ENCODE measurements around the gene SORCS3.

The SORCS3 gene

DNA sequence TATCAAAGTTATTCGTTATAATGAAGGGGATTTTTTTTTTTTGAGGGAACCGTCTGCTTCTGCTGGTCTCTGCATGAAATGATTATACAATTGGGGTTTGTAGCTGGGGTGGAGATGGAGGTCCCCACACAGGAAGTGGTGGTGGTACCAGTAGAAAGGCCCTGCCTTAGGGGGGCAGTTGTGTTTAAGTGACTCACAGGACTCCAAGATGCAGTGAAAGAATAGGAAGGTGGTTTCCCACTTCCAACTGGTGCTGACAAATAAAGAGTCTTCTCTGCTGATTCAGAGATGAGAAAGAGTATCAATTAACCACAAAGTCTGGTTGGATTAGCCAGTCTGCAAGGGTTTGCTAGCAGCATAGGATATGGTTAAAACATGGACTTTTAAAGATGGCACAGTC lies 376.0 kb downstream of the SORCS3 start:
- peak in 1 of 2 donors; percentile 2 for DNase-seq (ENCODE audit: low read depth in 2 of 2)

DNA sequence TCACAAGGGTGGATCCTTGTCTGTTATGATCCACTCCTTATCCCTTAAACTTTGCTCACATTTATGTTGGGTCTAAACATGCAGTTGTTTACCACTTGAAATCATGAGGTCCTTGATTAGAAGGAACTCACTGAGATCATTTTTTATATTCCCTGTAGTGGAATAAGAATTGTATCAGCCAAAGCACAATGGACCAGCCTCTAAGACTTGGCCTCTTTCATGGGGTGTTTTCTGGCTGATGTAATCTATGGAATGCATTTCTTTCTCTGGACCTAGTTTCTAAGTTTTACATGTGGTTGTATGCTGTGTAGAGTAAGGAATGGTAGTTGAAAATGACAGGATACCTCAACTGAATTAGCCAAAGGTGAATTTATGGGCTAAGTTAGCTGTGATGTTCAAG lies 376.6 kb downstream of the SORCS3 start:
- no peak for DNase-seq (ENCODE audit: low read depth in 2 of 2)

DNA sequence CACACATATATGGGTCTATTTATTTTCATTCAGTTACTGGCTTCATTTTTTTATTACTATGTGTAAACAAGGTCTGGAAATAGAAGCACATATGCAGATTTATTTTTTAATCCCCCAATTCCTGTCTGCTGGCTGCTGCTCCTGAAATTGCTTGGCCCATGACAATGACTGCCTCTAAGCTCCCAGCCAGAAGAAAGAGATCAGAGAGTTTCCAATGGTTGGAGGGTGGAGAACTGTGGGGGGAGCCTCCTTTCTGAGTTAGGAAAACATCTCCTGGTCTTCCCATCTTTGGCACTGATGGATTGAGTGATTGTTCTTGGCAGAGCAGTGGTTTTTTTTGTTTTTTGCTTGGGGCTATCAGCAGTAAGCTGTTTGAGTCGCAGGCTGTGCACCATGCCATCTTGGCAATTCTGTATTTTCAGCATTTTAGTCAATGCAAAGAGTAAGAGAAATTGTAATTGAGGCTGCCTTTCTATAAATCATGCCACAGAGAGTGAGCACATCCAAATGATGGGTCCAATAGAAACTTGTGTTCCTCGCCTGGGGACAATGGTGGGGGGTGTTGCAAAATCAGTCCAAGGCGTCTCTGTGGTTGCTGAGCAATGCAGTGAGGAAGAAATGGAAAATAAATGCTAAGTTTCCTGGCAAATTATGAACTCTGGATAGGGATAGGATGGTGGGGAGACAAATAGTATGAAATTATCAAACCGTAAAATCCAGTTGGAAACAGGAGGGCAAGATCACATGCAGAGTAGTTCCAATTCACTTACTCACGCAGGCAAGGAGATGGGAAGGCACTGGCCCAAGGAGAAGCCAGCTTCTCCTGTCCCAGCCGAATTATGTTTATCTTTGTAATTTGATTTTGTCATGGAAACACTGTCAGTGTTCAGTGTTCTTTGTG lies 382.4 kb downstream of the SORCS3 start:
- no peak for DNase-seq (ENCODE audit: low read depth in 2 of 2)

- no peak for DNase-seq (ENCODE audit: low read depth in 2 of 2)
Measured at GRCh38 chr10:105024184-105024583, 383.1 kb downstream of the SORCS3 start.

GRCh38 chr10:105025092-105025491 lies 384.0 kb downstream of the SORCS3 start:
- no peak for DNase-seq (ENCODE audit: low read depth in 2 of 2)

DNA sequence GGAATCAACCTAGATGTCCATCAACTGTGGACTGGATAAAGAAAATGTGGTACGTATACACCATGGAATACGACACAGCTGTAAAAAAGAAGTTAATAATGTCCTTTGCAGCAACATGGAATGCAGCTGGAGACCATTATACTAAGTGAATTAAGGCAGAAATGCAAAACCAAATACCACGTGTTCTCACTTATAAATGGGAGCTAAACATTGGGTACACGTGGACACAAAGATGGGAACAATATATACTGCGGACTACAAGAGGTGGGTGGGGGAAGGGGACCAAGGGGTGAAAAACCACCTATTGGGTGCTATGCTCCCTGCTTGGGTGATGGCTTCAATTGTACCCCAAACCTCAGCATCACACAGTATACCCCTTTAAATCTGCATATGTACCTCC lies 385.5 kb downstream of the SORCS3 start:
- no peak for DNase-seq (ENCODE audit: low read depth in 2 of 2)

DNA sequence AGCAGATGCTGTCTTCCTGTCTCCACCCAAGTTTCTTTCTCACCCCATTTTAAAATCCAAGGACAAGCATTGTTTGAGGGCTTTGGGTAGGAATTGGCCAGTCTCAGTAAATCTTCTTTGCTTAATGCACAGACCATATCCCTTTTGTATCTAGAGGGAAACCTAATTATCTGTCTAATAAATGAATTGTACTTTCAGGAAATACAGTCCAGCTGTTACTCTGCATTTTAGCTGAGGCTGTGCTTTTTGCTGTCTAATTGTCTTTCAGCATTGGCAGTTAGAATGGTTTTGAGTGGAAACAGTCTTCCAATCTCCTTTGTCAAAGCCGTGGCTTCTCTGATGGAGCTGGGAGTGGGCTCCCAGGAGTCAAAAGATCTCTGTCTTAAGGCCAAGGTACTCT lies 388.2 kb downstream of the SORCS3 start:
- no peak for DNase-seq (ENCODE audit: low read depth in 2 of 2)

DNA sequence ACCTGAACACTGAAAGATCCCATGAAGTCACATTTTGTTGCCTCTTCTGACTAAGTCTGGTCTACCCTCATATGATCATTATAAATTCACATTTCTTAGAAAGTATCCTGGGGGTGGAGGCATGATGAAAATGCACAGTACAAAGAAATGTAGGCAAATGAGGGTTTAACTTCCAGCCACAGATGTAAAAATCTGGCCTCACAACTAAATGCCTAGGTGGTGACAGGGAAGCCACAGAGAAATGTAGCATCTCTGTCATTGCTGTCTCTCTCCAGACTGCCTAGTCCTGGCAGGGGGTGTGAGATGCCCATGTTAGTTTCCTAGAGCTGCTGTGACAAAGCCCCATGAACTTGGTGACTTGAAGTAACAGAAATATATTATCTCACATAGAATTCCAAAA lies 395.9 kb downstream of the SORCS3 start:
- DNase-seq (ENCODE audit: low read depth in 2 of 2) = no peak

- DNase-seq (ENCODE audit: low read depth in 2 of 2) = no peak
Measured at GRCh38 chr10:105041956-105042355, 400.9 kb downstream of the SORCS3 start.

GRCh38 chr10:105042906-105043552 lies 401.9 kb downstream of the SORCS3 start:
- no peak for DNase-seq (ENCODE audit: low read depth in 2 of 2)

DNA sequence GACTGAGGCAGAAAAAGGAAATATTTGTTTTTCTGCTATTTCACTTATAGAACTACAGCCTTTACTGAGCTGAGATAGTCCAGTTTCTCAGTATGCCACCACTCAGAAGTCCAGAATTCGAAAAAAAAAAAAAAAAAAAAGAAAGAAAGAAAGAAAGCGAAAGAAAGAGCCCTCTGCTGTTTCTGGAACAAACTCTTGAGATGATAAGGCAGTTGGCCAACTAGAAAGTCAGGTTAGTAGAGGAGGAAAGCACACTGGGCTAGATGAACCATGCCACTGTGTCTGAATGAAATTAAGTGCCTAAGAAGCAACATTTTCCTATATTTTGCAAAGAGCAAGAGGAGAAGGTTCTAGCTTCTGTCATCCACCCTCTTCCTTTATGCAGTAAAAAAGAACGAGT lies 403.8 kb downstream of the SORCS3 start:
- DNase-seq (ENCODE audit: low read depth in 2 of 2) = no peak

- DNase-seq (ENCODE audit: low read depth in 2 of 2) = no peak
Measured at GRCh38 chr10:105056413-105056812, 415.3 kb downstream of the SORCS3 start.

DNA sequence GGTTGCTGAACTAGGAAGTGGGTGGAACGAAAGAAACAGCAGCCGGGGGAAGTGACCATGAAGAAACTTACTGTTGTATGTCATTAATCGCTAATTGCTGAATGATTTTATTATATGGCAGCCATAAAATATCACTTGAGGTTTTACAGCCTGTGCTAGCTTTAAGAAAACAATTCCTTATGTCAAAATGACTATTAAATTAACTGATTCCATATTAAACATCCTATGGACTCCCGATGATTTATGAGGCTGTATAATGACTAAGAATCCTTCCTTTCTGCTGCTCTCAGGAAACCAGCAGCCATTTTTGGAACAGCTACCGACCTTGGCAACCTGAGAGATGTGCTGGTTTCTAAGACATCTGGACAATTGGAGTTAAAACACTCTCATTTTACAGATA lies 421.9 kb downstream of the SORCS3 start:
- DNase-seq (ENCODE audit: low read depth in 2 of 2) = no peak

DNA sequence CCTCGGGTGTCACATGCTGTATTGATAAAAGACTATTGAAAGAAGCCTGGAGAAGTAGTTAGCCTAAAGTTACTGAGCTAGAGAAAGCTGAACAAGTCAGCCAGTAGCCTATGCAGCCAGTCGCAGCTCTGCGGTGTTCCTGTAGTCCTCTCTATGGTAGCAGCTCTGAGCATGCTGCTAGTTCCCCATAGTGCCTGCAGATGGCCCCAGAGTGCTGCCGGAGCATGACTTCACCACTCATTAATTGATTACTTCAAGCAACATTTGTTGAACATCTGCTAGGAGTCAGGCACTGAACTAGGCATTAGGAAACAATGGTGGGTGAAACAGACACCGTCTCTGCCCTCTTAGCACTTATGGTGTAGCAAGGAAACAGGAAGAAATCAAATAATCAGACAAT lies 422.7 kb downstream of the SORCS3 start:
- peak; percentile 10 to 12 for DNase-seq (ENCODE audit: low read depth in 2 of 2)

DNA sequence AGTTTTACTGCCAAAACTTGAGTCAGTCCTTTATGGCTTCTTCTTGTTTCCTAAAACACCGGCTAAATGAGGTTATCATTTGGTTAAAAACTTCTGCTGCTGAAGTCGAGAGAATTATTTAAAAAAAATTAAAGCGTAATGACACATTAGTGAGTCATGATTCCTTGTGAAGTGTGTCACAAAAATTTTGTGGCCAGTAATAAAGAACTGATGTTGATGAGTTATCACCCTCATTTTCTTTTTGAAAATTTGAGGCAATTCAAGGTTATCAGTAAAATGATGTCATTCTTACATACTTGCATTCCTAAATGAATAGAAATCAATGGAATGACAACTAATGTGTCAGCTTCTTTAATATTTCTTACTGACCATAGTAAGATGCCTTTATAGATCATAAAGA lies 427.4 kb downstream of the SORCS3 start:
- no peak for DNase-seq (ENCODE audit: low read depth in 2 of 2)

DNA sequence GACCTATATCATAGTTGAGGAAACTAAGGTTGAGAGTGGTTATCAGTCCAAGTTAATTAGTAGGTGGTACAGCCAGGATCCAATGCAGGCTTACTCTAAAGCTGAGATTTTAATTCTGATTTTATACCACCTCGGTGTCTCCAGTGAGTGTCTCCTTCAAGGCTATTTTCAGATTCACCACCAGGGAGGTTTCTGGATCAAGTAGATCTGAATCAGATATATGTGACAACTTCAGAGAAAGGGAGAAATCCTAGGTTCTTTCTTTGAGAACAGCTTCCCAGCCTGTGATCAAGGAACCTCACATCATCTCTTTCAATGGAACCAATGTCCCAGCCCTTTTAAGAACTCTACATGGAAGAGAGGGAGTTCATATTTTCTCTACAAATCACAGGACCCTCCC lies 429.2 kb downstream of the SORCS3 start:
- DNase-seq (ENCODE audit: low read depth in 2 of 2) = no peak

DNA sequence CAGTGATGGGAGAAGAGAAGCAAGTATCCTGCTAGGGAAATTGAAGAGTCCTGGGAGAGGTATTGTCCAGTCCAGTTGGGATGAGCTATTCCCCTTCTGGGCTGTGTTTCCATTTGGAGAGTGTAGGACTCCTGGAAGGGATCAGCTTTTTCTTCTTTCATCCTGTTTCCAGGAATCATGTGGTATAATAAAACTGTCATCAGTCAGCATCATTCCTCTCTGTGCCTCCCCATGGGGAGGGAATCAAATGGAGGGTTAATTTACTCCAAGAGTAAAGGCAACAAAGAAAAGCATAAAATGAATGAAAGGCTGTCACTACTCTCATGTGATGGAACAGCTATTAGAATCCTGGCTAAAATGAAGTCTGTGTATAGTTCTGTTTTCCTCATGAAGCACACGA lies 429.9 kb downstream of the SORCS3 start:
- DNase-seq (ENCODE audit: low read depth in 2 of 2) = no peak

DNA sequence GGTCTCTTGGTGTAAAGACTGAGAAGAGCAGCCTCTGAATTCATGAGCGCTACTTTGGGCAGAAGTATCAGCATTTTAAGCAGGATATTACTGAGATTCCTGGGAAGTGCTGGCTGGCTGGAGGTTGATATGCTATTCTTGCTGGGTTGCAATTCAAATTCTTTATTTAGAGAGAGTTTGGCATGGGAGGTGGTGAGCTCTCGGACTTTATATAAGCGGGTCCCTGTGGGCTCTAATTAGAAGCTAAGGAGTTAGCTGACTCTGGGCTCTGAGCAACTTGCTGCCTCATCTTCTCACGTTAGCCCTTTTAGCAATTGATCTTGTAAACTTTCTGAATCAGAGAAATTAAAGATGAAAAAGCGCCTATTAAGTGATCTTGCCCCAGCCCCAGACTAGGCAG lies 430.9 kb downstream of the SORCS3 start:
- DNase-seq (ENCODE audit: low read depth in 2 of 2) = no peak

DNA sequence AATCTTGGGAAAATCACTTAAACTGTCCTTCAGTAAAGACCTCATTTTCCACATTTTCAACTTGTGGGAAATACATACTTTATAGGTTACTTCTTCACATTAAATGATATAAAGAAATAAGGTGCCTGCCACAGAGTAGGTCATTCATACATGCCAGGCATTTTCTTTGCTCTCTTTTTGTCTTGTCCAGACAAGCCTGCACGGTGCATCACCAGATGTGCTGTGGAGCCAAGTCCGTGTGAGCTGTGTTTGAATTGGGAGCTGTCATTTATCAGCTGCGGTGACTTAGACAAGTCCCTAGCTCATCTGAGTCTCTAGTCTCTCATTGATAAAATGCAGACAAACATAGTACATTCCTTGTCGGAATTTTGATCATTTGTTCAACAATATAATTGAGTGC lies 432.9 kb downstream of the SORCS3 start:
- DNase-seq (ENCODE audit: low read depth in 2 of 2) = no peak

DNA sequence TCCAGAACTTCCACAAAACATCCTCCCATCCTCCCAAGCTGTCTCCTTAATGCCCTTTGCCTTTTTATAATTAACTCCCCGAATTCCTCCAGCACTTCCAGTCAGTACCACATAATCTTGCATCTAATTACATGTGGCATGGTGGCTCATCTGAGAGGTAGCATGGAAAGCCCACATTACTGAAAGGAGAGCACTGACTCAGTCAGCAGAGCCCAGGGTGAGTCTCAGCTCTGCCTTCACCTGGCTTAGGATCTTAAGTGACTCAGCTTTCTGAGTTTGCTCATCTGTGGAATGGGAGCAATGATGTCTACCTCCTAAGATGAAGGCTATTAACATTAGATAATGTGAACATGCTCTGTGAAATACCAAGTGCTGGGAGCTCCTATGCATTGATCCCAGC lies 433.9 kb downstream of the SORCS3 start:
- DNase-seq (ENCODE audit: low read depth in 2 of 2) = no peak

GRCh38 chr10:105085980-105086379 lies 444.9 kb downstream of the SORCS3 start:
- no peak for DNase-seq (ENCODE audit: low read depth in 2 of 2)

- DNase-seq (ENCODE audit: low read depth in 2 of 2) = no peak
Measured at GRCh38 chr10:105094048-105094447, 453.0 kb downstream of the SORCS3 start.

DNA sequence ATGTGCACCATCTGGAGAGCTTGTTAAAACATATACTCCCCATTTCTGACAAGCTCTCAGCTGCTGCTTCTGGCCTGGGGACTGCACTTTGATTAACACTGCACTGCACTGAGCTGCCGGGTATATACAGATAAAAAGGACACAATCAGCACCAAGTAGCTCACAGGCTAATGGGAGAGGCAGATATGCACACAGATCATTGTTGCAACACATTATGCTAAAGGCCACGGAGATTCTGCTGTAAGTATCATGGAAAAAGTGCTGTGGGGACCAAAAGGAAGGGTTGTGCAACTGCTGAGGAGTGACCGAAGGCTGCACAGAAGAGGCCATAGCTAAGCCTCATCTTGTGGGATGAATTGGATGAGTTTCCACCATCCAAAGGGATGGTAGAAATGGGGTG lies 455.2 kb downstream of the SORCS3 start:
- no peak for DNase-seq (ENCODE audit: low read depth in 2 of 2)
